HG02981 (cell line): ENCODE results near the gene IZUMO1.

Source experiments
- ATAC-seq: cut with Tn5 transposase; IDR thresholded peaks from one replicate; pipeline ENCODE4 v1.9.1; 2021; ENCODE audit warnings: mild to moderate bottlenecking, moderate library complexity; ENCODE audit not compliant: unreplicated experiment

Gene IZUMO1

GRCh38 chr19:48757741-48758144 is 11.0 kb upstream of the IZUMO1 start:
- ATAC-seq, result no peak

GRCh38 chr19:48757089-48757675 is 10.5 kb upstream of the IZUMO1 start:
- no peak for ATAC-seq

- no peak for ATAC-seq
Observed at GRCh38 chr19:48756686-48757085, 10.0 kb upstream of the IZUMO1 start.

GRCh38 chr19:48756212-48756611 is 9.5 kb upstream of the IZUMO1 start:
- ATAC-seq, result no peak

- ATAC-seq, result no peak
Observed at GRCh38 chr19:48755787-48756186, 9.1 kb upstream of the IZUMO1 start.

GRCh38 chr19:48755084-48755641 is 8.5 kb upstream of the IZUMO1 start, which contains the start of gene FGF21:
Gene FGF21 (plus strand): TSS chr19:48755524. CDS start chr19:48756237, 713 bp downstream.
- ATAC-seq, result no peak

- no peak for ATAC-seq
Observed at GRCh38 chr19:48752496-48753365, 6.0 kb upstream of the IZUMO1 start, which contains the start of gene FUT1. Gene FUT1 (minus strand): TSS chr19:48752641. CDS start chr19:48751281, 1,360 bp downstream.

- no peak for ATAC-seq
Observed at GRCh38 chr19:48751845-48752495, 5.3 kb upstream of the IZUMO1 start.

GRCh38 chr19:48750771-48751504 is 4.2 kb upstream of the IZUMO1 start:
- no peak for ATAC-seq

GRCh38 chr19:48750351-48750750 is 3.6 kb upstream of the IZUMO1 start:
- ATAC-seq, result no peak

GRCh38 chr19:48749571-48750198 is 3.0 kb upstream of the IZUMO1 start:
- no peak for ATAC-seq

- ATAC-seq, result no peak
Observed at GRCh38 chr19:48746110-48746509, 599 bp downstream of the IZUMO1 start.

- ATAC-seq, result no peak
Observed at GRCh38 chr19:48745208-48745995, 1.3 kb downstream of the IZUMO1 start.

GRCh38 chr19:48742096-48742495 is 4.6 kb downstream of the IZUMO1 start:
- no peak for ATAC-seq

GRCh38 chr19:48741129-48741999 is 5.3 kb downstream of the IZUMO1 start:
- ATAC-seq, result no peak

- no peak for ATAC-seq
Observed at GRCh38 chr19:48740164-48740972, 6.3 kb downstream of the IZUMO1 start, which contains the start of gene RASIP1. Gene RASIP1 (minus strand): TSS chr19:48740610. CDS start chr19:48740282, 328 bp downstream.

GRCh38 chr19:48739404-48740163 is 7.1 kb downstream of the IZUMO1 start:
- no peak for ATAC-seq
